HCT116 (cell line): ENCODE data around the gene FBXO34. TPM values are rescaled to one million over a fixed set of nuclear protein-coding genes. Genes with fewer than 3 reads are reported as not detected.

Source experiments
- ATAC-seq: fragments of 200-7000 bp; cut with Tn5 transposase; 2 replicates; pipeline ENCODE4 v1.9.1; 2020; ENCODE audit warnings: mild to moderate bottlenecking, moderate library complexity
- BruUV-seq: library from RNA; stranded (reverse); fragments of 400-500 nt; replicated peaks from 2 replicates; lab custom pipeline; 2021; lab: Mats Ljungman, UMichigan
- CTCF ChIA-PET: fragments of 300-600 bp; sonication (Branson Sonifier 250); formaldehyde crosslinking; loops from one replicate; lab custom pipeline; 2021; ENCODE audit warnings: antibody characterized with exemption; lab: Charles Lee
- POLR2A ChIA-PET: fragments of 300-600, 350-600 bp; sonication (Branson Sonifier 250); formaldehyde crosslinking; loops from one replicate; lab custom pipeline; 2021; ENCODE audit warnings: antibody characterized with exemption; lab: Charles Lee
- RAD21 ChIA-PET, 2 experiments: fragments of 300-600 bp; sonication (Branson Sonifier 250); formaldehyde crosslinking; loops; one replicate each; lab custom pipeline; 2023; ENCODE audit warnings: low total read pairs in 2 of 2; ENCODE audit not compliant: uncharacterized antibody in 2 of 2, unreplicated experiment in 2 of 2, low non-redundant PET in 1 of 2; lab: Charles Lee
- DNase-seq: peaks from one replicate; pipeline ENCODE4 v3.0.0-alpha.2; 2010; ENCODE audit warnings: low read depth, low spot score
- H2AFZ ChIP-seq: fragments of 200-600 bp; shearing (Covaris generic), sonication (generic); 2 replicates; pipeline ENCODE4 v1.6.1; 2017; ENCODE audit warnings: low read depth, mixed run types, mixed read lengths, antibody characterized with exemption, low read length; ENCODE audit not compliant: poor library complexity, severe bottlenecking
- H3K27ac ChIP-seq: 2 replicates; pipeline ENCODE4 v1.5.1; 2012; ENCODE audit warnings: low read depth, low read length
- H3K27me3 ChIP-seq: fragments of 200-600 bp; sonication (generic); 2 replicates; pipeline ENCODE4 v1.6.1; 2016; ENCODE audit warnings: mixed run types, low read length, mixed read lengths; ENCODE audit not compliant: insufficient read depth
- H3K36me3 ChIP-seq, 2 experiments: fragments of 200-500 bp in 1 of 2; fragments of 200-600 bp in 1 of 2; sonication (Bioruptor generic) in 1 of 2; sonication (generic) in 1 of 2; 2 replicates each; pipeline versions ENCODE4 v1.5.1 to v1.6.1; 2014 to 2016; ENCODE audit warnings: low read length in 2 of 2, inconsistent platforms in 1 of 2, mixed read lengths in 1 of 2, mixed run types in 1 of 2; ENCODE audit not compliant: insufficient read depth in 2 of 2, control insufficient read depth in 1 of 2
- H3K4me1 ChIP-seq, 2 experiments: fragments of 200-600 bp in 1 of 2; sonication (generic) in 1 of 2; 2 replicates each; pipeline versions ENCODE4 v1.5.1 to v1.6.1; 2012 to 2017; ENCODE audit warnings: low read length in 2 of 2, inconsistent platforms in 1 of 2, mild to moderate bottlenecking in 1 of 2, mixed read lengths in 1 of 2, mixed run types in 1 of 2, moderate library complexity in 1 of 2; ENCODE audit not compliant: insufficient read depth in 2 of 2, control insufficient read depth in 1 of 2
- H3K4me2 ChIP-seq: fragments of 200-600 bp; sonication (generic); 2 replicates; pipeline ENCODE4 v1.6.1; 2017; ENCODE audit warnings: mixed run types, low read length, mixed read lengths
- H3K4me3 ChIP-seq, 2 experiments: fragments of 200-600 bp in 1 of 2; sonication (generic) in 1 of 2; replicated peaks in 1 of 2; 2 replicates each; pipeline ENCODE4 v1.5.1; 2011 to 2016; ENCODE audit warnings: low read length in 2 of 2, control low read depth in 1 of 2, low read depth in 1 of 2, mild to moderate bottlenecking in 1 of 2, mixed read lengths in 1 of 2, mixed run types in 1 of 2
- H3K79me2 ChIP-seq: fragments of 200-600 bp; sonication (generic); 2 replicates; pipeline ENCODE4 v1.6.1; 2017; ENCODE audit warnings: mild to moderate bottlenecking, mixed run types, low read length, moderate library complexity, mixed read lengths; ENCODE audit not compliant: insufficient read depth
- H3K9ac ChIP-seq: fragments of 200-600 bp; sonication (generic); 2 replicates; pipeline ENCODE4 v1.6.1; 2016; ENCODE audit warnings: low read length, mixed read lengths
- H3K9me2 ChIP-seq: fragments of 200-600 bp; sonication (generic), shearing (Covaris generic); 2 replicates; pipeline ENCODE4 v1.6.1; 2017; ENCODE audit warnings: mixed run types, mild to moderate bottlenecking, moderate library complexity; ENCODE audit not compliant: insufficient read depth
- H3K9me3 ChIP-seq, 2 experiments: fragments of 200-500 bp in 1 of 2; fragments of 200-600 bp in 1 of 2; sonication (Bioruptor generic) in 1 of 2; sonication (generic) in 1 of 2; 2 replicates each; pipeline ENCODE4 v1.6.1; 2014 to 2017; ENCODE audit warnings: low read length in 2 of 2, mixed read lengths in 2 of 2, inconsistent platforms in 1 of 2, low read depth in 1 of 2, mild to moderate bottlenecking in 1 of 2, mixed run types in 1 of 2, moderate library complexity in 1 of 2; ENCODE audit not compliant: control insufficient read depth in 1 of 2, insufficient read depth in 1 of 2
- H4K20me1 ChIP-seq: fragments of 200-600 bp; sonication (generic), shearing (Covaris generic); 2 replicates; pipeline ENCODE4 v1.6.1; 2017; ENCODE audit warnings: mixed run types, mild to moderate bottlenecking, moderate library complexity; ENCODE audit not compliant: insufficient read depth
- CBX3 ChIP-seq: IDR thresholded peaks from 2 replicates; pipeline ENCODE4 v1.6.1; 2012; ENCODE audit warnings: low read depth
- CEBPB ChIP-seq: IDR thresholded peaks from 2 replicates; pipeline ENCODE4 v1.6.1; 2012; ENCODE audit warnings: low read depth
- EGR1 ChIP-seq: IDR thresholded peaks from 2 replicates; pipeline ENCODE4 v1.6.1; 2012; ENCODE audit warnings: low read depth
- ELF1 ChIP-seq: IDR thresholded peaks from 2 replicates; pipeline ENCODE4 v1.6.1; 2012; ENCODE audit warnings: low read depth, borderline replicate concordance
- EZH2 ChIP-seq: fragments of 200-600 bp; sonication (generic); IDR thresholded peaks from 2 replicates; pipeline ENCODE4 v1.6.1; 2017; ENCODE audit warnings: antibody characterized with exemption, mixed run types
- EZH2phosphoT487 ChIP-seq: fragments of 200-600 bp; IDR thresholded peaks from 2 replicates; pipeline ENCODE4 v1.6.1; 2018; ENCODE audit warnings: antibody characterized with exemption, borderline replicate concordance
- JUND ChIP-seq: IDR thresholded peaks from 2 replicates; pipeline ENCODE4 v1.6.1; 2012
- POLR2A ChIP-seq: IDR thresholded peaks from 2 replicates; pipeline ENCODE4 v1.7.0; 2011; ENCODE audit warnings: borderline replicate concordance; ENCODE audit not compliant: insufficient read depth, insufficient read length; ENCODE audit errors: extremely low read depth
- POLR2AphosphoS5 ChIP-seq: IDR thresholded peaks from 2 replicates; pipeline ENCODE4 v1.6.1; 2011; ENCODE audit warnings: mild to moderate bottlenecking, low read depth, low read length, moderate library complexity
- RAD21 ChIP-seq: IDR thresholded peaks from 2 replicates; pipeline ENCODE4 v1.6.1; 2012; ENCODE audit warnings: low read depth, mild to moderate bottlenecking
- SIN3A ChIP-seq: IDR thresholded peaks from 2 replicates; pipeline ENCODE4 v1.6.1; 2012; ENCODE audit warnings: low read depth
- SP1 ChIP-seq: IDR thresholded peaks from 2 replicates; pipeline ENCODE4 v1.6.1; 2012; ENCODE audit warnings: low read depth
- YY1 ChIP-seq: IDR thresholded peaks from 2 replicates; pipeline ENCODE4 v1.6.1; 2011; ENCODE audit warnings: low read length, low read depth, moderate library complexity, mild to moderate bottlenecking; ENCODE audit not compliant: insufficient replicate concordance; ENCODE audit errors: extremely low read depth
- ZFX ChIP-seq: fragments of 450-650 bp; IDR thresholded peaks from 2 replicates; pipeline ENCODE4 v1.6.1; 2017
- intact Hi-C: fragments of 100-400 bp; cut with micrococcal nuclease; formaldehyde crosslinking; loops from 2 replicates; pipeline ENCODE4 v1.10.0; 2022
- total RNA-seq: library from RNA; stranded (reverse); gene quantifications from one replicate; pipeline ENCODE4 v1.2.1, GENCODE V29; 2021; ENCODE audit not compliant: unreplicated experiment
- TF ChIP-seq, protein P1 (sequence below): IDR thresholded peaks from 2 replicates; pipeline ENCODE4 v1.6.1; 2012

FBXO34 gene
- total RNA-seq, 1 experiment from 2014 or later: 26.9 TPM

DNA sequence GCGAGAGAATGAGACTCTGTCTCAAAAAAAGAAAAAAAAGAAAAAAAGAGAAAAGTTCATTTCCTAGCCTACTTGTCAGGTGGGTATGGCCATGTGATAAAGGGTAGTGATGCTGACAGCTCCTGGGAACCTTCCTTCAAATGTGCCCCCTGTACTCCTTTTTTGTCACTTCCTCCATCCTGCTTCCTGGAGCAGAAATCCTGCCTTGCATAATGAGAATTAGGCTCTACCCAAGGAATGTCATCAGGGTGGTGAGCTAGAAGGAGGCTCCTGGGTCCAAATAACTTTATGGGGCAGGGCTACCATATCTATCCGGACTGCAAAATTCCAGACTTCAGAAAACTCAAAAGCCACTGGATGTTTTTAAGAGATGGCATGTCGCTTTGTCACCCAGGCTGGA lies 27.8 kb upstream of the FBXO34 start:
- DNase-seq (no peak), ATAC-seq (no peak)
- Histone ChIP-seq H3K36me3 (no peaks in the 10 kb centered on the region), H3K4me1 (no peaks in the 10 kb centered on the region), H3K27ac (no peak overlapping the region), H3K9me3 (no peaks in the 10 kb centered on the region), H3K9ac (no peak overlapping the region), H3K79me2 (no peaks in the 10 kb centered on the region), H3K9me2 (no peaks in the 10 kb centered on the region), H2AFZ (no peak overlapping the region), H3K4me3 (no peak overlapping the region), H3K4me2 (no peak overlapping the region), H4K20me1 (no peaks in the 10 kb centered on the region), H3K27me3 (peaks cover 10% of the 10 kb centered on the region)
- no peak for TF ChIP-seq EGR1
- no peak for TF ChIP-seq ZFX
- TF ChIP-seq JUND: no peak
- TF ChIP-seq, protein P1, sequence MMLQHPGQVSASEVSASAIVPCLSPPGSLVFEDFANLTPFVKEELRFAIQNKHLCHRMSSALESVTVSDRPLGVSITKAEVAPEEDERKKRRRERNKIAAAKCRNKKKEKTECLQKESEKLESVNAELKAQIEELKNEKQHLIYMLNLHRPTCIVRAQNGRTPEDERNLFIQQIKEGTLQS: no peak
- no peak for TF ChIP-seq EZH2
- TF ChIP-seq EZH2phosphoT487: no peak
- no peak for TF ChIP-seq POLR2AphosphoS5
- TF ChIP-seq YY1: no peak
- TF ChIP-seq ELF1: no peak
- no peak for TF ChIP-seq CEBPB
- TF ChIP-seq SIN3A: no peak
- TF ChIP-seq CBX3: no peak
- ChIA-PET CTCF (no interaction called here), RAD21 (no interaction called here), POLR2A (no interaction called here)
- intact Hi-C loops: no loop called here
- BruUV-seq: no TSS peak

DNA sequence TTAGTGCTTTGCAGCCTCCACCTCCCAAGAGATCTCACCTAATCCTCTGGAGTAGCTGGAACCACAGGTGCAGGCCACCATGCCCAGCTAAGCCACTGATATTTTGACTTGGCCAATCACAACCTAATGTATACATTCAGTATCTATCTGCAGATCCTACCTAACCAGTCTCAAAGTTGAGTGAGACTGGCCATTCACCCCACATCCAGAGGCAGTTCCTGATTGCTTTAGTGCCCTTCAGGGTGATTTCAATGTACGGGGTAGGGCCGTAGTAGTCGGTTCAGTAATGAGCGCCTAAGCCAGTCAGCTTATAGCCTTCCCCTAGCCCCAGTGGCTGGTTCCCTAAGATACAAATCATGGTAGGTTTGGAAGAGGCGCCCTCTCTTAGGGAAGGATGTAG lies 27.4 kb upstream of the FBXO34 start:
- intact Hi-C loops: no loop called here
- H3K4me1 ChIP-seq: no peaks in the 10 kb centered on the region
- H3K4me3 ChIP-seq: no peak overlapping the region
- ChIA-PET CTCF (no interaction called here), RAD21 (no interaction called here), POLR2A (no interaction called here)
- no peak for DNase-seq
- no peak overlapping the region for H3K4me2 ChIP-seq
- no peak overlapping the region for H2AFZ ChIP-seq
- H3K27ac ChIP-seq: no peak overlapping the region
- H3K27me3 ChIP-seq: peaks cover 14% of the 10 kb centered on the region
- no peaks in the 10 kb centered on the region for H3K79me2 ChIP-seq
- no peak for ATAC-seq
- H3K9me3 ChIP-seq: no peaks in the 10 kb centered on the region
- H4K20me1 ChIP-seq: no peaks in the 10 kb centered on the region
- no peaks in the 10 kb centered on the region for H3K9me2 ChIP-seq
- no peak overlapping the region for H3K9ac ChIP-seq
- no peaks in the 10 kb centered on the region for H3K36me3 ChIP-seq
- no TSS peak for BruUV-seq
- TF ChIP-seq SP1 (no peak), POLR2A (no peak), RAD21 (no peak), EZH2phosphoT487 (no peak), EZH2 (no peak)
